Kidney (tissue), 14 donors: Measurements from ENCODE around the gene IL10RB. TPM values are rescaled to one million over a fixed set of nuclear protein-coding genes. Genes with fewer than 3 reads are reported as not detected.

Experiments
- DNase-seq, 5 donors: peaks; one replicate each; pipeline ENCODE4 v3.0.0-alpha.2; 2013 to 2020
- FAIRE-seq: peaks from 2 replicates; lab custom pipeline; 2012; peaks lifted over from hg19 to GRCh38; lab: Jason Lieb, UNC
- H3K27ac ChIP-seq, 2 donors: one replicate each; pipeline ENCODE4 v1.7.0; 2013; ENCODE audit warnings: low read depth in 2 of 2, low read length in 2 of 2, inconsistent platforms in 1 of 2
- H3K27me3 ChIP-seq: one replicate; pipeline ENCODE4 v1.7.1; 2013; ENCODE audit warnings: low read length, inconsistent platforms; ENCODE audit not compliant: control insufficient read depth, insufficient read depth
- H3K36me3 ChIP-seq, 3 donors: one replicate each; pipeline versions ENCODE4 v1.7.0 to v1.7.1; 2013; ENCODE audit warnings: low read length in 3 of 3, control low read depth in 1 of 3, inconsistent platforms in 1 of 3; ENCODE audit not compliant: insufficient read depth in 3 of 3, control insufficient read depth in 2 of 3
- H3K4me1 ChIP-seq, 3 donors: one replicate each; pipeline versions ENCODE4 v1.7.0 to v1.7.1; 2013; ENCODE audit warnings: low read length in 3 of 3, inconsistent platforms in 1 of 3, low read depth in 1 of 3; ENCODE audit not compliant: control insufficient read depth in 2 of 3, insufficient read depth in 2 of 3
- H3K4me3 ChIP-seq, 3 donors: one replicate each; pipeline versions ENCODE4 v1.7.0 to v1.8.1; 2013; ENCODE audit warnings: low read length in 3 of 3, control low read depth in 1 of 3, inconsistent platforms in 1 of 3
- H3K9ac ChIP-seq, 3 donors: one replicate each; pipeline versions ENCODE4 v1.7.0 to v1.7.1; 2013; ENCODE audit warnings: low read length in 3 of 3, control low read depth in 1 of 3, inconsistent platforms in 1 of 3
- H3K9me3 ChIP-seq, 3 donors: one replicate each; pipeline versions ENCODE4 v1.7.0 to v1.7.1; 2013; ENCODE audit warnings: low read length in 3 of 3, control low read depth in 1 of 3, inconsistent platforms in 1 of 3; ENCODE audit not compliant: control insufficient read depth in 2 of 3, insufficient read depth in 1 of 3
- intact Hi-C: fragments of 100-400 bp; cut with DNase I; formaldehyde crosslinking; loops from one replicate; pipeline ENCODE4 v1.11.1; 2022
- polyA plus RNA-seq: library from polyadenylated mRNA; stranded (reverse); fragments of 350-450 nt; fragmentation: Illumina TruSeq; extraction: RNeasy Lipid Tissue Mini Kit (QIAGEN cat#74804); gene quantifications from one replicate; pipeline ENCODE4 v1.2.3, GENCODE V29; 2014; ENCODE audit warnings: low read depth, low replicate concordance; ENCODE audit not compliant: insufficient read depth
- total RNA-seq: library from RNA; stranded (reverse); fragmentation: NEBNext Ultra II Directional; extraction: Animal tissue kit (Norgen Biotek cat#: 25700); gene quantifications from one replicate; pipeline ENCODE4 v1.2.1, GENCODE V29; 2021
- TF ChIP-seq, protein P1 (sequence below): IDR thresholded peaks from 3 replicates; pipeline ENCODE4 v1.5.1; 2012; ENCODE audit warnings: mild to moderate bottlenecking, moderate library complexity, borderline replicate concordance; ENCODE audit not compliant: insufficient read depth; ENCODE audit errors: extremely low read depth
- donor health status: control.
- donor health status: control.
- donor health status: control.
- donor health status: control.
- donor health status: control.
- donor health status: DM: yes; HTN: yes; CAD: no.
- donor health status: Normal renal cell carcinoma (clear cell type).

Gene IL10RB
- total and polyA plus RNA-seq, 2 donors from 2014 or later: 21.5 to 27.3 TPM

DNA sequence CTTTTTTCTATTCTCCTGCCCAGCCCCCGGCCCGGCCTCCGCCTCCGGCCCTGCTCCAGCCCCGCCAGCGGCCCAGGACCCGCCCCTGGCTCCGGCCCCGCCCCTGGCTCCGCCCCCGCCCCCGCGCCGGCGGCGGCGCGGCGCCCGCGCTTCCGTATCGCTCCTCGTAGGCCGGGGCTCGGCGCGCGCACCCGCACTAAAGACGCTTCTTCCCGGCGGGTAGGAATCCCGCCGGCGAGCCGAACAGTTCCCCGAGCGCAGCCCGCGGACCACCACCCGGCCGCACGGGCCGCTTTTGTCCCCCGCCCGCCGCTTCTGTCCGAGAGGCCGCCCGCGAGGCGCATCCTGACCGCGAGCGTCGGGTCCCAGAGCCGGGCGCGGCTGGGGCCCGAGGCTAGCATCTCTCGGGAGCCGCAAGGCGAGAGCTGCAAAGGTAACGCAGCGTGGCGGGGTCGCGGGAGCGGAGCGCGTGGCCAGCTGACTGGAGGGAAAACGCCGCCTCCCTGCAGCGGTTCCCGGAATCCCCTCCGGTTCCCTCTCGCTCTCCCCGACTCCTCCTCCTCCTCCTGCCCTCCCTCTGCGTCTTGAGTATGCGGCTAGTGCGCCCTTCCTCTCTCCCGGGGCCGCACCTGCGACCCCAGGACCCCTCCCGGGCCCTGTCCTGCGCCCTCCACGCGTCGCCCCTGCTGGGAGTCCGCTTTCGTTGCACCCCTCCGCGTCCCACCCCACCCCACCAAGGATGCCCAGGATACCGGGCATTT is 36.2 kb upstream of the IL10RB start, which contains the start of gene IFNAR2:
IFNAR2 (plus strand) TSS at position 155 of the 761 bp plus-strand sequence. CDS start 11,985 bp downstream, outside the sequence.
- intact Hi-C loops: no loop called here
- Histone ChIP-seq H3K9me3 (no peaks in the 10 kb centered on the region), H3K27ac (peak within 1 kb of the TSS; percentile 92 to 94), H3K9ac (peak within 1 kb of the TSS; percentile 44 to 81 (median 55)), H3K27me3 (no peaks in the 10 kb centered on the region), H3K36me3 (no peaks in the 10 kb centered on the region), H3K4me1 (peaks cover 0 to 7% (median 0%) of the 10 kb centered on the region in 3 donors), H3K4me3 (peak within 1 kb of the TSS; percentile 75 to 90 (median 79))
- DNase-seq (peak; percentile 78 to 90 (median 85)), FAIRE-seq (no peak)
- TF ChIP-seq, protein P1, sequence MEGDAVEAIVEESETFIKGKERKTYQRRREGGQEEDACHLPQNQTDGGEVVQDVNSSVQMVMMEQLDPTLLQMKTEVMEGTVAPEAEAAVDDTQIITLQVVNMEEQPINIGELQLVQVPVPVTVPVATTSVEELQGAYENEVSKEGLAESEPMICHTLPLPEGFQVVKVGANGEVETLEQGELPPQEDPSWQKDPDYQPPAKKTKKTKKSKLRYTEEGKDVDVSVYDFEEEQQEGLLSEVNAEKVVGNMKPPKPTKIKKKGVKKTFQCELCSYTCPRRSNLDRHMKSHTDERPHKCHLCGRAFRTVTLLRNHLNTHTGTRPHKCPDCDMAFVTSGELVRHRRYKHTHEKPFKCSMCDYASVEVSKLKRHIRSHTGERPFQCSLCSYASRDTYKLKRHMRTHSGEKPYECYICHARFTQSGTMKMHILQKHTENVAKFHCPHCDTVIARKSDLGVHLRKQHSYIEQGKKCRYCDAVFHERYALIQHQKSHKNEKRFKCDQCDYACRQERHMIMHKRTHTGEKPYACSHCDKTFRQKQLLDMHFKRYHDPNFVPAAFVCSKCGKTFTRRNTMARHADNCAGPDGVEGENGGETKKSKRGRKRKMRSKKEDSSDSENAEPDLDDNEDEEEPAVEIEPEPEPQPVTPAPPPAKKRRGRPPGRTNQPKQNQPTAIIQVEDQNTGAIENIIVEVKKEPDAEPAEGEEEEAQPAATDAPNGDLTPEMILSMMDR: no peak

DNA sequence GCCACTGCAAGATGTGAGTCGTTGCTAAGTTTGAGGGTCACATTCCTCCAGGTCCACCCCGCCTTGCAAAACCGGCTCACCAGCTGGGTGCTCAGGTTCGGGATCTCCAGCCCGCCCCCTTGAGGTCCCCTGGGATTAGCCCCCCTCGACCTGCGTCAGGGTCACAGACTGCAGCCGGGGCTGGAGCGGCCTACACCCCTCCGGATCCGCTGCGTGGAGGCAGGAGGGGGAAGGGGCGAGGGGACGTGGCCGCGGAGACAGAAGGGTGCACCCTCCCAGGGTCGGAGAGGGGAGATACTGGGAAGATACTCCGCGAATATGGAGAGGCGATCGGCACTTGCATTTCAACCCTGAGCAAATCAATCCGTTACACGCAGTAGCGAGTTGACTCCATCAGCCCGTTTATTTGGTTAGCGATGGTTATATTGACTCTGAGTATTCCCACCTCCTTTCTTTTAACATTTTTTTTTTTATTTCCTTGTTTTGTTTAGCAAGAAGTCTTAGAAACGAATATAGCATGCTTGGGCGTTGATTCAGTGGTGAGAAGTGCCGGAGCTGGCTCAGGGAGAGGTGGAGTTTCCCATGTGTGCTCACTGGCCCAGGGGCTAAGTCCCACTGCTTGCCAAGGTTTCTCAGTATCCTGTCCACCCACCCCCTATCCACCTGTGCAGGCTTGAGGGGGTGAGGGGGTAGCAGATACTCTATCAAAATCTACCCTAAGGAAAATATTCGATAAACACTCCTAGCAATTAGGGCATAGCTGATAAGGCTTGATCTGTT is 35.4 kb upstream of the IL10RB start:
- FAIRE-seq (no peak), DNase-seq (peak; percentile 48 to 88 (median 58))
- Histone ChIP-seq H3K27ac (peak overlapping the region; percentile 92 to 94), H3K4me1 (peaks cover 0 to 7% (median 0%) of the 10 kb centered on the region in 3 donors), H3K4me3 (peak overlapping the region; percentile 75 to 90 (median 79)), H3K9ac (peak overlapping the region; percentile 12 to 81 (median 44)), H3K9me3 (no peaks in the 10 kb centered on the region), H3K36me3 (no peaks in the 10 kb centered on the region), H3K27me3 (no peaks in the 10 kb centered on the region)
- TF ChIP-seq, protein P1: no peak
- intact Hi-C loops: no loop called here

DNA sequence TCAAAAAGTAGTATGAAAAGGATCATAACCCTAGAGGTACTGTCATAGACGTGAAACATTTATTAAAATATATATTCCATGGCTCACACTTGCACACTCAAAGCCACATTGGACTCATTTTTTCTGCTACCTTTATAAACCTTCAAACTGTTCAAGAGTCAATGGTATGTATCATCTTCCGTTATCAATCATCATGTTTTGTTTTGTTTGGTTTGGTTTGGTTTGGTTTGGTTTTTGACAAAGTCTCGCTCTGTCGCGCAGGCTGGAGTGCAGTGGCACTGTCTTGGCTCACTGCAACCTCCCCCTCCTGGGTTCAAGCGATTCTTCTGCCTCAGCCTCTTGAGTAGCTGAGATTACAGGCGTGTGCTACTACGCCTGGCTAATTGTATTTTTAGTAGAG is 34.6 kb upstream of the IL10RB start:
- intact Hi-C loops: no loop called here
- H3K4me3 ChIP-seq: no peak overlapping the region
- DNase-seq: no peak
- no peaks in the 10 kb centered on the region for H3K9me3 ChIP-seq
- H3K9ac ChIP-seq: no peak overlapping the region
- H3K27ac ChIP-seq: no peak overlapping the region
- no peak for FAIRE-seq
- H3K4me1 ChIP-seq: peaks cover 0 to 7% (median 0%) of the 10 kb centered on the region in 3 donors
- TF ChIP-seq, protein P1: no peak
- no peaks in the 10 kb centered on the region for H3K36me3 ChIP-seq
- no peaks in the 10 kb centered on the region for H3K27me3 ChIP-seq
